Thoracic aorta (tissue), 2 donors: Measurements from ENCODE around the gene MVK. TPM values are rescaled to one million over a fixed set of nuclear protein-coding genes. Genes with fewer than 3 reads are reported as not detected.

Source experiments
- ATAC-seq: fragments of 150-250 bp; one replicate; pipeline ENCODE4 v1.8.0; 2017; ENCODE audit warnings: low read depth; ENCODE audit not compliant: insufficient number of reproducible peaks, low FRiP score
- DNase-seq: peaks from one replicate; pipeline ENCODE4 v3.0.0-alpha.2; 2020; ENCODE audit warnings: low spot score
- H3K27ac ChIP-seq, 2 donors: fragments of 200-600 bp; sonication (generic); 1 replicate in 1 of 2; 2 replicates in 1 of 2; pipeline ENCODE4 v1.5.1; 2016; ENCODE audit warnings: mild to moderate bottlenecking in 2 of 2, moderate library complexity in 2 of 2
- H3K27me3 ChIP-seq: fragments of 200-600 bp; sonication (generic); replicated peaks from 2 replicates; pipeline ENCODE4 v1.6.0; 2016; ENCODE audit warnings: mild to moderate bottlenecking; ENCODE audit not compliant: insufficient read depth
- H3K36me3 ChIP-seq: fragments of 200-600 bp; sonication (generic); one replicate; pipeline ENCODE4 v1.5.1; 2016
- H3K4me1 ChIP-seq, 2 donors: fragments of 200-600 bp; sonication (generic); 1 replicate in 1 of 2; 2 replicates in 1 of 2; pipeline versions ENCODE4 v1.5.1 to v1.6.0; 2016; ENCODE audit warnings: low read depth in 2 of 2, mild to moderate bottlenecking in 1 of 2; ENCODE audit not compliant: control insufficient read depth in 1 of 2
- H3K4me3 ChIP-seq: fragments of 200-600 bp; sonication (generic); 2 replicates; pipeline ENCODE4 v1.5.1; 2016; ENCODE audit warnings: mild to moderate bottlenecking
- H3K9me3 ChIP-seq: fragments of 200-600 bp; sonication (generic); 2 replicates; pipeline ENCODE4 v1.5.1; 2016
- total RNA-seq, 2 donors: library from RNA; depleted of rRNA; stranded (reverse); fragments of >200 nt; gene quantifications; one replicate each; pipeline versions ENCODE4 v1.1.0 to v1.2.3, GENCODE V29; 2016
- TF ChIP-seq, protein P1 (sequence below): fragments of 200-600 bp; sonication (generic); IDR thresholded peaks from one replicate; pipeline ENCODE4 v1.5.1; 2019; ENCODE audit warnings: antibody characterized with exemption

Gene MVK
- total RNA-seq, 2 donors from 2014 or later = 4.7 to 19.0 TPM

DNA sequence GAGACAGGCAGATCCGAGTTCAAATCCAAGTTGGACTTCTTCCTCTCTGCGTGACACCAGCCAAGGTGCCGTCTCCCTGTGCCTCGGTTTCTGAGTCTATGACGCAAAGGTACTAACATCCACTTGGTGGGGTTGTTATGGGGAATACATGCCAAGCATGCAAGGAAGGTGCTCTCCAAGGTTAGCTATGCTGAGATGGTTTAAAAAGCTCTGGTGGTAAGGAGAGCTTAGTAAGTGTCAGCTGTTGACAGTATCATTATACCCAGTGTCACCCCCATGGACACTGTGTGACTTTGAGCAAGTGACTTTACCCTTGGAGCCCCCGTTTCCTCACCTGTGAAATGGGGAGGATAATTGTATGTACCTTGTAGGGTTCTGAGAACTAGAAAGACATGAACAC lies 22.5 kb upstream of the MVK start:
- DNase-seq (no peak), ATAC-seq (no peak)
- no peaks in the 10 kb centered on the region for H3K36me3 ChIP-seq
- no peaks in the 10 kb centered on the region for H3K27me3 ChIP-seq
- no peaks in the 10 kb centered on the region for H3K9me3 ChIP-seq
- no peaks in the 10 kb centered on the region for H3K4me1 ChIP-seq
- no peak overlapping the region for H3K4me3 ChIP-seq
- H3K27ac ChIP-seq = no peak overlapping the region
- TF ChIP-seq, protein P1, sequence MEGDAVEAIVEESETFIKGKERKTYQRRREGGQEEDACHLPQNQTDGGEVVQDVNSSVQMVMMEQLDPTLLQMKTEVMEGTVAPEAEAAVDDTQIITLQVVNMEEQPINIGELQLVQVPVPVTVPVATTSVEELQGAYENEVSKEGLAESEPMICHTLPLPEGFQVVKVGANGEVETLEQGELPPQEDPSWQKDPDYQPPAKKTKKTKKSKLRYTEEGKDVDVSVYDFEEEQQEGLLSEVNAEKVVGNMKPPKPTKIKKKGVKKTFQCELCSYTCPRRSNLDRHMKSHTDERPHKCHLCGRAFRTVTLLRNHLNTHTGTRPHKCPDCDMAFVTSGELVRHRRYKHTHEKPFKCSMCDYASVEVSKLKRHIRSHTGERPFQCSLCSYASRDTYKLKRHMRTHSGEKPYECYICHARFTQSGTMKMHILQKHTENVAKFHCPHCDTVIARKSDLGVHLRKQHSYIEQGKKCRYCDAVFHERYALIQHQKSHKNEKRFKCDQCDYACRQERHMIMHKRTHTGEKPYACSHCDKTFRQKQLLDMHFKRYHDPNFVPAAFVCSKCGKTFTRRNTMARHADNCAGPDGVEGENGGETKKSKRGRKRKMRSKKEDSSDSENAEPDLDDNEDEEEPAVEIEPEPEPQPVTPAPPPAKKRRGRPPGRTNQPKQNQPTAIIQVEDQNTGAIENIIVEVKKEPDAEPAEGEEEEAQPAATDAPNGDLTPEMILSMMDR = no peak

DNA sequence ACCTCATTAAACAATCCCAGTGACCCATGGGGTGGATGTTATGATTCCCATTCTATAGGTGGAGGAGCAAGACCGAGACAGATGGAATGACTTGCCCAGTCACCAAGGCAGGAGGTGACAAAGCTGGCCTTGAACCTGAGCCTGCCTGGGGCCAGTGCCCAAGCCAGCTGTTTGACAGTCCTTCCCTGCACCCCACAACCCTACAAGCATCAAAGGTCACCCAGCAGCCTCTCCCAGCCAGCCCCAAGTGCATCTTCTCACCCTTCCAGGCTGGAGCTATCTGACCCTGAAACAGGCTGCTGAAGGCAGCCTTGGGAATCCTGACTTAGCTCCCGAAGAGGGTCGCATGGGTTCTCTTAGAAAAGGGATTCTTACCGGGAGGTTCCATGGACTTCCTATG lies 20.6 kb upstream of the MVK start:
- ATAC-seq (no peak), DNase-seq (no peak)
- no peaks in the 10 kb centered on the region for H3K36me3 ChIP-seq
- H3K27me3 ChIP-seq = no peaks in the 10 kb centered on the region
- H3K9me3 ChIP-seq = no peaks in the 10 kb centered on the region
- TF ChIP-seq, protein P1 = no peak
- no peaks in the 10 kb centered on the region for H3K4me1 ChIP-seq
- H3K4me3 ChIP-seq = no peak overlapping the region
- no peak overlapping the region for H3K27ac ChIP-seq

DNA sequence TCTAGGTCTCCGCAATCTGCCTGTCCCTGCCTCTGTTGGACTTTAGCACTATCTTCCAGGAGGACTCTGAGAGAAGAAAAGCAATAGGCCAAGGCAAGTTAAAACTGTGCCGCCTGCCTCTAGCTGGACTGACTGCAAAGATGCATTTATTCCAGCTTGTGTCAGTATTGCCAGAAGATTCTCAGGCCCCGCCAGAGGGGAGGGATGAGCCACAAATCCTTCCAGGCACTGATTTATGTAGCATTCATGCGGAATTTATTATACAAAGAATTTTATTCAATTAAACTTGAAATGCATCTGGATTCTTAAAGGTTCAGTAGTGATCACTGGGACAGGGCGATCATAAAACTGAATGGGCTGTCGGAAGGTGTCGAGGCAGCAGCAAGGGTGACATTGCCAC lies 20.1 kb upstream of the MVK start:
- Histone ChIP-seq H3K36me3 (no peaks in the 10 kb centered on the region), H3K27ac (no peak overlapping the region), H3K4me3 (no peak overlapping the region), H3K27me3 (no peaks in the 10 kb centered on the region), H3K9me3 (no peaks in the 10 kb centered on the region), H3K4me1 (no peaks in the 10 kb centered on the region)
- TF ChIP-seq, protein P1 = no peak
- ATAC-seq (no peak), DNase-seq (no peak)

DNA sequence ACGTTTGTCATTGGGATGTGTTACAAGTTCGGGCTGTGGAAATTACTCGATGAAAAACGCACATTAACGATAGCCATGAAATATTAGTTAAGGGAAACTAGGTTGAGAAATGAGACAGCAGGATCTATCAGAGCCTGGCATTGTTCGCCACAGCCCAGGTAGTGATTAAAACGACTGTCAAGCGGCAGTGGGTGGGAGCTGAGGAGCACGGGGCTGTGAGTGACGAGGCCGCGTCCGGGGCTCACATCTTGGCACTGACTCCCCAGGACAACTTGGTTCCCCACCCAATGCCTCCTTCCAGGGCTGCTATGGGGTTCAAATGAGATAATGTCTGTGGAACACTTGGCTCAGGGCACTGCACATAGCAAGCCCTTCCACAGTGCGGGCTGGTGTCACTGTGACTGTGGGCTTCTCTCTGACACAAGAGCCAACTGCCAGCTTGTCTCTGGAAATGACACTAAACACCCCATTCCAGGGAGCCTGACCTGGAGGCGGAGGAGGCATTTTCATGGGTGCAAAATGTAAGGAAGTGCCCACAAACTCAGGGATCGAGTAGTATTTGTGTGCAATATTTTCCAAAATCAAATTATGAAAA lies 19.6 kb upstream of the MVK start:
- no peak overlapping the region for H3K27ac ChIP-seq
- DNase-seq (no peak), ATAC-seq (no peak)
- no peaks in the 10 kb centered on the region for H3K36me3 ChIP-seq
- TF ChIP-seq, protein P1 = no peak
- H3K4me1 ChIP-seq = no peaks in the 10 kb centered on the region
- H3K27me3 ChIP-seq = no peaks in the 10 kb centered on the region
- H3K4me3 ChIP-seq = no peak overlapping the region
- H3K9me3 ChIP-seq = no peaks in the 10 kb centered on the region

DNA sequence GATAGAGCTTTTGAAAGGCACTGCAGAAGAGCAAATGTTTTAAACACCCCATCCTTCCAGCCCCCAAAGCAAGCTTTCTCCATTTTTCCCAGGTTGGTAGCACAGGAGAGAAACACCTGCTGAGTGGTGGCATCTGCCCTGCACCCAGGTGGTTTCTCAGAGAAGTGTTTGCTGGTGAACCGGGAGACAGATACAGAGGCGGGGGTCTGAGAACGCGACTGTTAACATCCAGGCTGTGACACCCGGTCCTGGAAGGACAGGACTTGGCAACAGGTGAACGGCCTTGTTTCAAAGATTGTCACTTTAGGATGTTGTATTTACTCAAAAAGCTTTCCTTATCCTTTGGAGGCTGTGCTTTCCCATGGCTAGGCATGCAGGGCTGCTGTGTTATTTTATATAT lies 18.8 kb upstream of the MVK start:
- Histone ChIP-seq H3K27ac (no peak overlapping the region), H3K27me3 (no peaks in the 10 kb centered on the region), H3K36me3 (no peaks in the 10 kb centered on the region), H3K4me1 (no peaks in the 10 kb centered on the region), H3K9me3 (no peaks in the 10 kb centered on the region), H3K4me3 (no peak overlapping the region)
- TF ChIP-seq, protein P1 = no peak
- ATAC-seq (no peak), DNase-seq (no peak)
